ENCODE data around the gene AANAT. TPM values are rescaled to one million over a fixed set of nuclear protein-coding genes. Genes with fewer than 3 reads are reported as not detected.

The AANAT gene
- total and polyA plus RNA-seq, 3 donors from 2014 or later, result 2.0 to 4.4 (median 4.3) TPM

DNA sequence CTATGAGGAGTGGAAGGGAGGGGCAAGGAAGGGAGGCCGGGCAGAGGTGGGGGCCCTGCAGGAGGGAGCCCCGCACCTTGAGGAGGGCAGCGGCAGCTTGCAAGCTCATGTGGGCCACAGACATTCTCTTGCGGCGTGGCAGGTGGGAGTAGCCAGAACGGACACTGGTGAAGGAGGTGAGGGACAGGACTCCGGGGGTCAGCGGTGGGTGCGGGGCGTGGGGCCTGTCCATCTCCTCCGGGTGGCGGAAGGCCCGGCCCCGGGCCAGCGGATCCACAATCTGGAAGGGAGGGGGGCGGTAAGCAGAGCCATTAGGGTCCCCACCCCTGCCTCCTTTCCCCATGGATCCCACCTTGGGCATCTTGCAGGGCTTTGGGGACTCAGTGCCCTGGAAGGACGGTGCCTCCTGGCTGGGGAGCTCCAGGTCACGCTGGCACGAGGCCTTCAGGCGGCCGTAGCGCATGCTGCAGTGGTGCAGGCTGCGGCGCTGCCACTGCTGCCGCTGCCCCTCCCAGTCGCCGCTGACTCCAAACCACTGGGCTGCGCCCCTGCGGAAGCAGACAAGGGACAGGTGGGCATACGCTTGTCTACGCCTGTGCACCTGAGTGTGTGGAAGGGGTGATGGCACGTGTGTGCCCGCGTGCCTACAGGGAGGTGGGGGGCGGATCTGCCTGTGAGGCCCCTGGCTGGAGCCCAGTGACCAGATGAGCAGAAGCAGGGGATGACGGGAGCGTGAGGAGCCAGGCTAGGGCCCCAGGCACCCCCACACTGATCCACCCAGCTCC, 11.5 kb downstream of the AANAT start:
- Histone ChIP-seq H3K36me3 (ENCODE audit: low read depth, missing control alignments) (no peaks in the 10 kb centered on the region), H3K9me3 (no peaks in the 10 kb centered on the region), H3K27me3 (no peaks in the 10 kb centered on the region), H3K4me3 (no peak overlapping the region), H3K4me1 (peaks cover 13% of the 10 kb centered on the region), H3K27ac (no peak overlapping the region)
- no peak for DNase-seq
- intact Hi-C loops (cut with DNase I; ENCODE audit: low total_unique reads), result no loop called here
- 89 to 90% methylated on average over 21 to 37 of the region's 37 CpGs for WGBS, 2 donors
- TF ChIP-seq, protein P1, sequence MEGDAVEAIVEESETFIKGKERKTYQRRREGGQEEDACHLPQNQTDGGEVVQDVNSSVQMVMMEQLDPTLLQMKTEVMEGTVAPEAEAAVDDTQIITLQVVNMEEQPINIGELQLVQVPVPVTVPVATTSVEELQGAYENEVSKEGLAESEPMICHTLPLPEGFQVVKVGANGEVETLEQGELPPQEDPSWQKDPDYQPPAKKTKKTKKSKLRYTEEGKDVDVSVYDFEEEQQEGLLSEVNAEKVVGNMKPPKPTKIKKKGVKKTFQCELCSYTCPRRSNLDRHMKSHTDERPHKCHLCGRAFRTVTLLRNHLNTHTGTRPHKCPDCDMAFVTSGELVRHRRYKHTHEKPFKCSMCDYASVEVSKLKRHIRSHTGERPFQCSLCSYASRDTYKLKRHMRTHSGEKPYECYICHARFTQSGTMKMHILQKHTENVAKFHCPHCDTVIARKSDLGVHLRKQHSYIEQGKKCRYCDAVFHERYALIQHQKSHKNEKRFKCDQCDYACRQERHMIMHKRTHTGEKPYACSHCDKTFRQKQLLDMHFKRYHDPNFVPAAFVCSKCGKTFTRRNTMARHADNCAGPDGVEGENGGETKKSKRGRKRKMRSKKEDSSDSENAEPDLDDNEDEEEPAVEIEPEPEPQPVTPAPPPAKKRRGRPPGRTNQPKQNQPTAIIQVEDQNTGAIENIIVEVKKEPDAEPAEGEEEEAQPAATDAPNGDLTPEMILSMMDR (IDR thresholded peaks at IDR 0.05), result no peak
- TF ChIP-seq POLR2A (IDR thresholded peaks at IDR 0.05), result no peak

GRCh38 chr17:76479515-76480060, 12.2 kb downstream of the AANAT start:
- Histone ChIP-seq H3K27ac (no peak overlapping the region), H3K4me1 (peaks cover 13% of the 10 kb centered on the region), H3K9me3 (no peaks in the 10 kb centered on the region), H3K36me3 (ENCODE audit: low read depth, missing control alignments) (no peaks in the 10 kb centered on the region), H3K27me3 (no peaks in the 10 kb centered on the region), H3K4me3 (no peak overlapping the region)
- WGBS, 2 donors, result 88 to 89% methylated on average over 12 to 14 of the region's 14 CpGs
- intact Hi-C loops (cut with DNase I; ENCODE audit: low total_unique reads), result no loop called here
- DNase-seq, result no peak
- TF ChIP-seq, protein P1 (IDR thresholded peaks at IDR 0.05), result no peak
- no peak for TF ChIP-seq POLR2A (IDR thresholded peaks at IDR 0.05)

DNA sequence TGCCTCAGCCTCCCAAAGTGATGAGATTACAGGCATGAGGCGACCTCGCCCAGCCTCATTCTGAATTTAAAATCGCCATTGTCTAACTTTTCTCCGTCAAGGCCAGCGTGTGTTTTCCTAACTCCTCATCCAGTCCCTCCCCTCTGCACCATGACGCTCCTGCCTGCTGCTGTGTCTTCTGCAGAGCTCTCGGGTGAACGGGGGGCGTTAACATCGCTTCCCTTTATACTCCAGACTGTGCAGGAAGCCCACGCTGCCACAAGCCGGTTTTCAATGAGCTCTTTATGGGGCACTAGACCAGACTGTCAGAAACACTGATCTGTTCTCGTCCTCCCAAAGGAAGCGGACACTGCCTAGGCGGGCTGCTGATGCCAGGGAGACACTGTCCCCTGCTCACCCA, 13.2 kb downstream of the AANAT start:
- no peak for TF ChIP-seq POLR2A (IDR thresholded peaks at IDR 0.05)
- TF ChIP-seq, protein P1 (IDR thresholded peaks at IDR 0.05), result no peak
- peaks cover 13% of the 10 kb centered on the region for H3K4me1 ChIP-seq
- intact Hi-C loops (cut with DNase I; ENCODE audit: low total_unique reads), result no loop called here
- no peaks in the 10 kb centered on the region for H3K27me3 ChIP-seq
- no peaks in the 10 kb centered on the region for H3K9me3 ChIP-seq
- DNase-seq, result peak; percentile 81
- peak overlapping the region; percentile 64 to 78 for H3K27ac ChIP-seq
- no peak overlapping the region for H3K4me3 ChIP-seq
- no peaks in the 10 kb centered on the region for H3K36me3 ChIP-seq (ENCODE audit: low read depth, missing control alignments)
- 28 to 46% methylated on average over 13 to 15 of the region's 15 CpGs for WGBS, 2 donors

GRCh38 chr17:76481071-76481655, 13.8 kb downstream of the AANAT start:
- H3K4me1 ChIP-seq, result peaks cover 13% of the 10 kb centered on the region
- intact Hi-C loops (cut with DNase I; ENCODE audit: low total_unique reads), result no loop called here
- DNase-seq, result peak; percentile 44
- 70 to 75% methylated on average over 3 to 19 of the region's 21 CpGs for WGBS, 2 donors
- no peak overlapping the region for H3K4me3 ChIP-seq
- no peaks in the 10 kb centered on the region for H3K9me3 ChIP-seq
- no peaks in the 10 kb centered on the region for H3K27me3 ChIP-seq
- H3K27ac ChIP-seq, result peak overlapping the region; percentile 64 to 78
- no peaks in the 10 kb centered on the region for H3K36me3 ChIP-seq (ENCODE audit: low read depth, missing control alignments)
- no peak for TF ChIP-seq POLR2A (IDR thresholded peaks at IDR 0.05)
- TF ChIP-seq, protein P1 (IDR thresholded peaks at IDR 0.05), result no peak
